Stimulated activated CD4-positive, alpha-beta T cell treated with anti-CD3 and anti-CD28 coated beads, TNF-alpha, amount 100 ng/mL, for 48 hours (primary cell): ENCODE measurements around the gene RABGAP1L.
"Not testable (repeated sequence)": the region's sequence is repeated elsewhere in the genome, so short reads cannot be mapped to it uniquely, and the experiment has no call there.

Experiments used
- DNase-seq, 3 donors: peaks; one replicate each; pipeline ENCODE4 v3.0.0-alpha.2; 2020; ENCODE audit warnings: low read depth in 3 of 3

Gene RABGAP1L

DNA sequence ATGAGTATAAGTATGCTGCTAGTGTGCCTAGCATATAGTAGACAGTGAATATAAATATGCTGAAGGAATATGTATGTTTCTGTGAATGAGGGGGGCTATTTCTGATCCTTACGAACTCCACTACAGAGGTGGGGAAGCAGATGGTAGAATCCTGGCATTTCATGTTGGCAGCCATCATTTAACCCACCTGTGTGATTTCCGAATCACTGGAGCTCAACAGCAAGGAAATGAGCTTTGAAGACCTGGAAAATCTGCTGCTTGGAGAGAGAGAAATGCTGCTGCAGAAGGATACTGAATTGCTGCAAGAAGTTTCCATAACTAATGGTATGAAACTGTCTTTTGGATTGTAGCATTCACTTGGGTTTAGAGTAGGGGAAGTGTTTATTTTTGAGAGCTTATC lies 83.5 kb downstream of the RABGAP1L start:
- no peak for DNase-seq

- no peak for DNase-seq
Observed at GRCh38 chr1:174243451-174244000, 84.2 kb downstream of the RABGAP1L start.

DNA sequence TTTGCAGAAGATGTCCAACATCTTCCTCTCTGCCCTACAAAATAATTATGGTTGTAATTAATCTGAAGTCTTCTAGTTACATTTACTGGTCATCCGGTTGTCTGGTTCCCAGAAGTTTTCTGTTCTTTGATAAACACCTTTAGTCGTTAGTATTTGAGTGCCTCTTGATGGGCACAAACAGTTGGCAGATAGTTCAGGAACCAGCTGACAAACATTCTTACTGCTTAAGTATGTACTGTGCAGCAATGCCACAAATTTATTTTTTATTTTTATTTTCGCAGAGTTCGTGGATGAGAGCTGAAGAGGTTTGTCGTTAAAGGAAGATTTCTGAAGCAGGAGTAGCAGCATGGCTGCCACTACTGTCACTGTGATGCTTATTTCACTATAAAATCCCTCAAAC lies 84.7 kb downstream of the RABGAP1L start:
- no peak for DNase-seq

GRCh38 chr1:174247472-174247871 lies 88.2 kb downstream of the RABGAP1L start:
- no peak for DNase-seq

DNA sequence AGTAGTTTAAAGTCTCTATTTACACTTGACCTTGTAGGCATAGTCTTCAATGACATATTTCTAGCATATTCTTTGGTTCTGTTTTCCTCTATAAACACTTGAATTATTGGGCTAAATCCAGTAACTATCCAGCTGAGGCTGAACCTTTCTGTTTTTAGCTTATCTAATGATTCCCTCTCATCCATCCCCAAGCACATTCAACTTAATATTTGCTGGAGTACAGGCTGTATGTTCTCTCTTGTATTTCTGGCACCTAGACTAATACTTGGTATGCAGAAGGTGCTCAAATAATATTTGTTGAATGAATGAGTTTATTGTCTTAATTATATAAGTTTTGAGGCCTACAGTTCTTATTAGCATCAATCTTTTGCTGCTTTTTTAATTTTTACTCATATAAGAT lies 88.7 kb downstream of the RABGAP1L start:
- DNase-seq: no peak

DNA sequence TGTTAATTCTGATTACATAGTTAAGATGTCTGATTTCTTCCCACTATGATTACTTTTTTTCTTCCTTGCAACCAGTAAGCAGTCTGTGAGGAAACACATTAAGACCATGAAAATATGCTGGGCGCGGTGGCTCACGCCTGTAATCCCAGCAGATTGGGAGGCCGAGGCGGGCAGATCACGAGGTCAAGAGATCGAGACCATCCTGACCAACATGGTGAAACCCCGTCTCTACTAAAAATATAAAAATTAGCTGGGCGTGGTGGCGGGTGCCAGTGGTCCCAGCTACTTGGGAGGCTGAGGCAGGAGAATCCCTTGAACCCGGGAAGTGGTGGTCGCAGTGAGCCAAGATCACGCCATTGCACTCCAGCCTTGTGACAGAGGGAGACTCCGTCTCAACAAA lies 97.1 kb downstream of the RABGAP1L start:
- not testable (repeated sequence) for DNase-seq

DNA sequence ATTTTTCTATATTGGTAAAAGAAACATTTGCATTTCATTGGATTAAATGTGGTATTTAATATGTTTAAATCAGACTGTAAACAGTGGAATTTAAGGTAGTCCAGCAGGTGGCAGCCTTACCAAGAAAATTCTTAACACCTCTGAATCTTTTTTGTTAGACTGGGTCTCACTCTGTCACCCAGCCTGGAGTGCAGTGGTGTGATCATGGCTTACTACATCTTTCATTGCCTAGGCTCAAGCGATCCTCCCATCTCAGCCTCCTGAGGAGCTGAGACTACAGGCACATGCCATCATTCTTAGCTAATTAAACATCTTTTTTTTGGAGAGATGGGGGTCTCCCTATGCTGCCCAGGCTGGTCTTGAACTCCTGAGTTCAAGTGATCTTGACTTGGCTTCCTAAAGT lies 98.8 kb downstream of the RABGAP1L start:
- DNase-seq: peak in 2 of 3 donors; percentile 19 to 31

- DNase-seq: no peak
Observed at GRCh38 chr1:174262349-174263241, 103.3 kb downstream of the RABGAP1L start.

DNA sequence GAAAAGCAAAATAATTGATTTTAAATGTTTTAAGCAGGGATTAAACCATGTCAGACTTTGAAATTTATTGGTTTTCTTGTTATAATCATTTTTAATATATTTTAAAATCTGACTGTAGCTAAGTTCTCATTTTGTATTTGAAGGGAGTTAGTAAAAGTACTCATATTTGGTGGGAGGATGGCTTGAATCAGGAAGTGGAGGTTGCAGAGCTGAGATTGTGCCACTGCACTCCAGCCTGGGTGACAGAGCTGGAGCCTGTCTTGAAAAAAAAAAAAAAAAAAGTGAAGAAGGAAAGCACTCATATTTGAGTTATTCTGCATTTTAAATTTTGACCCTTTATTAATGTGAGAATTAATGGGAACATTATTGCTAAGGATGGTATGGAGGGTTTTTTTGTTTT lies 106.0 kb downstream of the RABGAP1L start:
- DNase-seq: no peak

- no peak for DNase-seq
Observed at GRCh38 chr1:174266476-174266875, 107.2 kb downstream of the RABGAP1L start.

- no peak for DNase-seq
Observed at GRCh38 chr1:174266991-174267612, 107.8 kb downstream of the RABGAP1L start.

GRCh38 chr1:174269989-174270651 lies 110.8 kb downstream of the RABGAP1L start:
- no peak for DNase-seq

DNA sequence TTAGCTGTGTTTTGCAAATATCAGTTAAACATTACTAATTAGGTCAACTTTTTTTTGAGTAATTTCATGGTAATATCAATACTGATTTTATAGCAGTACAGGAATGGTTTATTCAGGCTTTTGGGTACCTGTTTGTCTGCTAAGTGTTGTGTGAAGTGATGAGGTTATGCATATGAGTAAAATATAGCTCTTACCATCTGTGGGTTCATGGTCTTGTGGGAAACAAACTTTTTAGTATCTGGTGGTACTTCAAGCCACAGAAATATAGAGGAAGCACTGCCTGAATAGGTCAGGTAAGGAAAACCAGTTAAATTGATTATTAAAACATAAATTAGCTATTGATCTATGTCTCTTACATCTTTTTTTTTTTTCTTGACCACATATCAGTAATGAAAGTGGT lies 113.9 kb downstream of the RABGAP1L start:
- no peak for DNase-seq

DNA sequence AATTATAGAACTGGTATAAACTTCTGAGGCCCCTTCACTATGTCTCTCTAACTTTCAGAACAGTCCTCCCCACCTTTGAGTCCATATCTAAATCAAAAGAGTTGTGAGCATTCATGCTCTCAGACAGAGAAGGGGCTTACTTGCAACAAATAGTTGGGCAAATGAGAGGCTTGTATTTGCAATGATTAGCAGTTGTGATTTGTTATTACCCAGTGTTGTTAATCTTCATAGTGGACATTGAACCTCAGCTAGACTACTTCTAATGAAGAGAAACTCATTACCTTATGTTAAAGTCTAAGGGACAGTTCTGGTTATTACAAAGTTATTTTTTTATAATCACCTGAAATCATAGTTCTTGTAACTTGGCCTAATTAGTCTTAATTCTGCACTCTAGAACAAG lies 114.5 kb downstream of the RABGAP1L start:
- DNase-seq: no peak

GRCh38 chr1:174274452-174274851 lies 115.1 kb downstream of the RABGAP1L start:
- DNase-seq: no peak

DNA sequence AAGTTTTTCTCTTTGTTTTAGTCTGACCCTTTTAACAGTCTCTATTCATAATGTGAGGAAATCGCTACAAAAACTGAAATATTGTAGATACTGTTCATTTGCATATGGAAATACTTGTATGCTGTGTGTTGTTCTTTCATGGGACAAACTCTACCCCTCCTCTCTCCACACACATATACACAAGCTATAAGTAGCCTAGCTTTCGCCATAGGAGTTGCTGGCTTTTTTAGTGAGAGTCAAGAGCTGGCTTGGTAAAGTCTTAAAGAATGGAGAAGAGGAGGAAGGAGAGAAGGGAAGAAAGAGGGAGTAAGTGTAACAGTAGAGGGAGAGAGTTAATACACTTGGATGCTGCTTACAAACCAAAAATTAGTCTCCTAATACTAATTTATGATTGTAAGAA lies 115.6 kb downstream of the RABGAP1L start:
- no peak for DNase-seq

DNA sequence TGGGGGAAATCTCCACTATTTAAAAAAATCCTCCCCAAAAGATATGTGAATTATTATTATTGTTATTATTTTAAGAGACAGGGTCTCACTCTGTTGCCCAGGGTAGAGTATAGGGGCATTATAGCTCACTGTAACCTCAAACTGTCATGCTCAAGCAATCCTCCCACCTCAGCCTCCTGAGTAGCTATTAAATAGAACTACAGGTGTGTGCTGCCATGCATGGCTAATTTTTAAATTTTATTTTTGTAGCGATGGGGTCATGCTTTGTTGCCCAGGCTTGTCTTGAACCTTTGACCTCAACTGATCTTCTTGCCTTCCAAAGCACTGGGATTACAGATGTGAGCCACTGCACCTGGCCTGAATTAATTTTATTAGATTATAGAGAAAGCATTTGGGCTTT lies 116.8 kb downstream of the RABGAP1L start:
- DNase-seq: no peak

DNA sequence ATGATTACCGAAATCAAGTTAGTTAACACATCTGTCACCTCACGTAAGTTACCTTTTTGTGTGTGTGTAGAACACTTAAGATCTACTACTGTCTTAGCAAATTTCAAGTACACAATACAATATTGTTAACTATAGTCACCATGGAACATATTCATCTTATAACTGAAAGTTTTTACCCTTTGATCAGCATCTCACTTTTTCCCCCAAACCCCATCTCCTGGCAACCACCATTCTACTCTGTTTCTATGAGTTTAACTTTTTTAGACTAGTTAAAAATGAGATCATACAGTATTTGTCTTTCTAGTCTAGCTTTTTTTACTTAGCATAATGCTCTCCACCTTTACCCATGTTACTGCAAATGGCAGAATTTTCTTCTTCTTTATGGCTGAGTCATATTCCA lies 124.7 kb downstream of the RABGAP1L start:
- DNase-seq: no peak

DNA sequence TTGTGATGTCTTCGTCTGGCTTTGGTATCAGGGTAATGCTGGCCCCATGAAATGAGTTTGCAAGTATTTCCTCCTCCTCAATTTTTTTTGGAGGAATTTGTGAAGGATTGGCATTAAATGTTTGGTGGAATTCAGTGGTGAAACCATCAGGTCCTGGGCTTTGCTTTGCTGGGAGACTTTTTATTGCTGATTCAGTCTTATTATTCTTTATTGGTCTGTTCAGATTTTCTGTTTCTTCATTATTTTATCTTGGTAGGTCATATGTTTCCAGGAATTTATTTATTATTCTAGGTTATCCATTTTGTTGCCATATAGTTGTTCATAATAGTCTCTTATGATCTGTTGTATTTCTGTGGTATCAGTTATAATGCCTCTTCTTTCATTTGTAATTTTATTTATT lies 126.7 kb downstream of the RABGAP1L start:
- DNase-seq: no peak

DNA sequence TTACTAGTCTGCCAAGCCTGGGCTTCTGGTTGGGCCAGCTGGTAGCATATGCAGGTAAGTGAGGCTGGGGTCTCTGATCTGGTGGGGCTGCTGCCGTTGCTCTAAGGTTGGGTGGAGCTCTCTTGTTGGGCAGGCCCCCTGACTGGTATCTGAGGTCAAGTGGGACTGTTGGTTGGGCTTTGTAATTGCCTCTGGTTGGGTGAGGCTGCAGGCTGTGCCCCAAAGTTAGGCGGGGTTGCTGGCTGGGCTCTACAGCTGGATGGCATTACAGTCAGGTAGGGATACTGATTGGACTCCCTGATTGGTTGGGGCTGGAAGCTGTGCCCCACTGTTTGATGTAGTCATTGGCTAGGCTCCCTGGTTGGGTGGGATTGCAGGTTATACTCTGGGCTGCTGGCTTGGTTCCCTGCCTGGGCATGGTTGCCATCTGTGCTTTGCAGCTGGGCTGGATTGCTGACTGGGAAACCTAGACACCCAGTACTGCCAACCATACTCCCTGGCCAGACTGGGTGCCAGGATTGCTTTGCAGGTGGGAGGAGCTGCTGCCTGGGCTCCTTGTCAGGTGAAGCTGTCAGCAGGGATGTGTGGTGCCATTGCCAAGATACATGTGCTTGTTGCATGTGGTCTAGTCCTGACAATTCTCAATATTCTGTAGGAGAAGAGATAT lies 130.5 kb downstream of the RABGAP1L start:
- no peak for DNase-seq

- no peak for DNase-seq
Observed at GRCh38 chr1:174291059-174291458, 131.7 kb downstream of the RABGAP1L start.

DNA sequence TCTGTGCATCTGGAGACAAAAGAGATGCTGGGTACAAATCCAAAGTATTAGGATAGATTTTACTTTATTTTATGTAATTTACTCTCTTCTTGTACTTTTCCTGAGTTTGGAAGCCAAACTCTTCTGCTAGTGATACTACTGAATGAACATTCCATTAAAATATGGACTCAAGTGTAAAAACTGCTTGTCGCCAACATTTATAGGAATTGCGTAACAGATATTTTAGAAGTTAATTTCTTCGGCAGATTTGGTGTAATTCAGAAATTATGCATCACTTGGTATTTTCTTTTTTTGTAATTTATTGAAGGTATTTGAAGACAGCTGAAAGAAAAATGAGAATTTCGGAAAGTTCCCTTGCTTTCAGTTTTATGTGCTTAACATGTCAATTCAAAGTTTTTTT lies 137.0 kb downstream of the RABGAP1L start:
- no peak for DNase-seq
